Subcutaneous abdominal adipose tissue (tissue), 5 donors: Measurements from ENCODE around the gene SHH.

Source experiments
- H3K27ac ChIP-seq: one replicate; pipeline ENCODE4 v1.7.0; 2013; ENCODE audit warnings: low read depth, mild to moderate bottlenecking, inconsistent platforms, low read length, moderate library complexity
- H3K27me3 ChIP-seq, 5 donors: one replicate each; pipeline ENCODE4 v1.7.0; 2013; ENCODE audit warnings: low read length in 5 of 5, inconsistent platforms in 1 of 5; ENCODE audit not compliant: control insufficient read depth in 5 of 5, insufficient read depth in 4 of 5
- H3K36me3 ChIP-seq, 5 donors: one replicate each; pipeline ENCODE4 v1.7.0; 2013; ENCODE audit warnings: low read length in 5 of 5; ENCODE audit not compliant: control insufficient read depth in 5 of 5, insufficient read depth in 5 of 5
- H3K4me1 ChIP-seq, 5 donors: one replicate each; pipeline ENCODE4 v1.7.0; 2013; ENCODE audit warnings: low read length in 5 of 5, mild to moderate bottlenecking in 3 of 5, moderate library complexity in 1 of 5; ENCODE audit not compliant: control insufficient read depth in 5 of 5, insufficient read depth in 5 of 5
- H3K4me3 ChIP-seq, 5 donors: one replicate each; pipeline ENCODE4 v1.7.0; 2013; ENCODE audit warnings: low read length in 5 of 5, low read depth in 1 of 5
- H3K9ac ChIP-seq, 5 donors: one replicate each; pipeline ENCODE4 v1.7.0; 2013; ENCODE audit warnings: low read length in 5 of 5, mild to moderate bottlenecking in 4 of 5, moderate library complexity in 3 of 5
- H3K9me3 ChIP-seq, 5 donors: one replicate each; pipeline ENCODE4 v1.7.0; 2013; ENCODE audit warnings: low read length in 5 of 5; ENCODE audit not compliant: control insufficient read depth in 5 of 5
- donor health status: healthy.
- donor health status: healthy.
- donor health status: healthy.
- donor health status: healthy.
- donor health status: healthy.

SHH gene

GRCh38 chr7:155773531-155773930 lies 38.7 kb downstream of the SHH start:
- H3K27me3 ChIP-seq = no peaks in the 10 kb centered on the region
- H3K9me3 ChIP-seq = no peaks in the 10 kb centered on the region
- peaks cover 9 to 91% (median 75%) of the 10 kb centered on the region in 5 donors for H3K36me3 ChIP-seq
- H3K27ac ChIP-seq = no peak overlapping the region
- no peak overlapping the region for H3K4me3 ChIP-seq
- peaks cover 0 to 3% (median 0%) of the 10 kb centered on the region in 5 donors for H3K4me1 ChIP-seq
- no peak overlapping the region for H3K9ac ChIP-seq

DNA sequence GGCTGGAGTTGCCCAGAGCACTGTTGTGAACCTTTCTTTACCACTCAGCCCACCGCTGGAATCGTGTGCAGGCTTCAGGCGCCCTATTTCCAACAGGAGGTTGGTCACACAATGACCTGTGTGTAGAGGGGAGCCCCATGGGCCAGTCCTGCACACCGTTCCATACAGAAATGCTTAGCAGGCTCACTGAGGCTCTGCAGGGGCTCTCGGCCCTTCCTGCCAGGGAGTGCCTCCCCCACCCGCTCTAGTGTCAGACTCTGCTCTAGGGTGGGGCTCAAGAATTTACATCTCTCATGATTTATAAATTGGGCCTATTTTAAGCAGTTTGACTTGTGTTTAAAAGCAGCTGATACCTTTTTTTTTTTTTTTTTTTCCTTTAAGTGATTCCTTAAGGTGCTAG lies 42.0 kb downstream of the SHH start:
- H3K36me3 ChIP-seq = peaks cover 17 to 89% (median 71%) of the 10 kb centered on the region in 5 donors
- H3K9me3 ChIP-seq = no peaks in the 10 kb centered on the region
- H3K4me1 ChIP-seq = no peaks in the 10 kb centered on the region
- H3K27me3 ChIP-seq = no peaks in the 10 kb centered on the region
- H3K4me3 ChIP-seq = no peak overlapping the region
- no peak overlapping the region for H3K27ac ChIP-seq
- no peak overlapping the region for H3K9ac ChIP-seq

DNA sequence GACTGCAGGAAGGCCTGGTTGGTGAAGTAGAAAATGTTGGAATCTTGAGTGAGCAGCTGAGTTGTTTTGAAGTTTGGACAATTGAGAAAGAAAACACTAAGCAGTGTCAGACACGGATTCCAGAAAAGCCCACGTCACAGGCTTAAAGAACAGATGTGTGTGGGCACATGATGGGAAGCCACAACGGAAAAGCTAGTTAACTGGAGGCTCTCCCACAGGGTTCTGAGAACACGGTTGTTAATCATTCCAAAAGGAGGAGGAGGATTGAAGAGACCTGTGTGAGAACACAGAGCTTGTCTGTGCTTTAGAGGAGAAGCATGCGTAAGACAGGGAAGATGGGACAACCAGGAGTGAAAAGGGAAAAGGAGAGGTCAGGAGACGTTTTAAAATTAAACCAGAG lies 42.6 kb downstream of the SHH start:
- Histone ChIP-seq H3K27me3 (no peaks in the 10 kb centered on the region), H3K9me3 (no peaks in the 10 kb centered on the region), H3K27ac (no peak overlapping the region), H3K4me3 (no peak overlapping the region), H3K4me1 (peaks cover 0 to under 1% (median 0%) of the 10 kb centered on the region in 5 donors), H3K36me3 (peaks cover 21 to 88% (median 70%) of the 10 kb centered on the region in 5 donors), H3K9ac (no peak overlapping the region)

DNA sequence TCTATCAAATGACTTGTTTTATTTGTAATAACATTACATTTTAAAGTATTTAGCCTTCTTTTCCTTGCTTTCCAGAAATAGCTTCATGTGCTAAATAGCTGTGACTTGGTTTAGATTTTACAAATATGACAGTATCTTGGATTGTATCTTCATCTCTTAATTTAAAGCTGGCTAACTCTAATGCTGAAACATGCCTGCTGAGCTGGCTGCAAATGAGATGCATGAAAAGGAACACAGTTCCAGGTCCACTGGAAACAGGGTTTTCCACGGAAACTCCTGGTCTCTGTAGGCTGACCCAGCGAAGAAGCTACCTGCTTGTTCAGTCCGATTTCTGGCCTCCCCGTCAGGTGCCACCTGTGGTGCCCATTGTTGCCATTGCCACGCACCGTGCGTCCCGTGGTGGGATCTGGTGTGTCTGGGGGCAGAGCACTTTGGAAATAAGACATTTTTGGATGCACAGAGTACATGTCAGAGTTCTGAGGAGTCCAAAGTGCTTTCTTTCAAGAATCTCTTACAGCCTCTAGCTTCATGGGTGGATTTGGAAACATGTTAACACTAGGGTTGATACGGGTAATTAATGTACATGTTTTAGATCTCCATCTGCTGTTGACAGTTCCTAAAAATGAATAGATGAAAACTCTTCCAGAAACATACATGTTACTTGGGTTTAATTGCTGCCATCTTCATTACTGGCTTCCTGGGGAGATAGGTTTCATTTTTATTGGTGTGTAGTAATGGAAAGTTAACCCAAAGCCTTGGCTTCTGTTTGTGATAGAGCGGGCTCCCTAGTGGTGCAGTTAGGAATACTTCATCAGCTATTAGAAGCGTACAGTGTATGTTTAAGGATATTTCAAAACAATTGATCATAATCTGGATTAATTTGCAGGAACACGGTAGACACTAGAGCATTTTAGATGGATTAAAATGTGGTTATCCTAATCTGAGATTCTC lies 45.0 kb downstream of the SHH start:
- Histone ChIP-seq H3K36me3 (peaks cover 21 to 74% (median 68%) of the 10 kb centered on the region in 5 donors), H3K4me3 (no peak overlapping the region), H3K9ac (no peak overlapping the region), H3K4me1 (peaks cover 0 to 23% (median 10%) of the 10 kb centered on the region in 5 donors), H3K9me3 (no peaks in the 10 kb centered on the region), H3K27me3 (no peaks in the 10 kb centered on the region), H3K27ac (no peak overlapping the region)

GRCh38 chr7:155766386-155766785 lies 45.9 kb downstream of the SHH start:
- H3K27ac ChIP-seq = no peak overlapping the region
- H3K9me3 ChIP-seq = no peaks in the 10 kb centered on the region
- no peaks in the 10 kb centered on the region for H3K27me3 ChIP-seq
- no peak overlapping the region for H3K4me3 ChIP-seq
- H3K9ac ChIP-seq = no peak overlapping the region
- H3K4me1 ChIP-seq = peaks cover 0 to 28% (median 10%) of the 10 kb centered on the region in 5 donors
- H3K36me3 ChIP-seq = peaks cover 20 to 68% (median 64%) of the 10 kb centered on the region in 5 donors

- H3K27me3 ChIP-seq = no peaks in the 10 kb centered on the region
- H3K9ac ChIP-seq = no peak overlapping the region
- H3K36me3 ChIP-seq = peaks cover 16 to 60% (median 55%) of the 10 kb centered on the region in 5 donors
- no peaks in the 10 kb centered on the region for H3K9me3 ChIP-seq
- no peak overlapping the region for H3K27ac ChIP-seq
- H3K4me3 ChIP-seq = no peak overlapping the region
- peaks cover 0 to 28% (median 16%) of the 10 kb centered on the region in 5 donors for H3K4me1 ChIP-seq
These were observed 46.8 kb downstream of the SHH start for GRCh38 chr7:155765458-155765857.

GRCh38 chr7:155764438-155764793 lies 47.8 kb downstream of the SHH start:
- Histone ChIP-seq H3K4me1 (peaks cover 0 to 31% (median 21%) of the 10 kb centered on the region in 5 donors), H3K9me3 (no peaks in the 10 kb centered on the region), H3K4me3 (no peak overlapping the region), H3K27me3 (no peaks in the 10 kb centered on the region), H3K9ac (peak overlapping the region in 1 of 5 donors; percentile 30), H3K27ac (no peak overlapping the region), H3K36me3 (peaks cover 16 to 53% (median 49%) of the 10 kb centered on the region in 5 donors)

DNA sequence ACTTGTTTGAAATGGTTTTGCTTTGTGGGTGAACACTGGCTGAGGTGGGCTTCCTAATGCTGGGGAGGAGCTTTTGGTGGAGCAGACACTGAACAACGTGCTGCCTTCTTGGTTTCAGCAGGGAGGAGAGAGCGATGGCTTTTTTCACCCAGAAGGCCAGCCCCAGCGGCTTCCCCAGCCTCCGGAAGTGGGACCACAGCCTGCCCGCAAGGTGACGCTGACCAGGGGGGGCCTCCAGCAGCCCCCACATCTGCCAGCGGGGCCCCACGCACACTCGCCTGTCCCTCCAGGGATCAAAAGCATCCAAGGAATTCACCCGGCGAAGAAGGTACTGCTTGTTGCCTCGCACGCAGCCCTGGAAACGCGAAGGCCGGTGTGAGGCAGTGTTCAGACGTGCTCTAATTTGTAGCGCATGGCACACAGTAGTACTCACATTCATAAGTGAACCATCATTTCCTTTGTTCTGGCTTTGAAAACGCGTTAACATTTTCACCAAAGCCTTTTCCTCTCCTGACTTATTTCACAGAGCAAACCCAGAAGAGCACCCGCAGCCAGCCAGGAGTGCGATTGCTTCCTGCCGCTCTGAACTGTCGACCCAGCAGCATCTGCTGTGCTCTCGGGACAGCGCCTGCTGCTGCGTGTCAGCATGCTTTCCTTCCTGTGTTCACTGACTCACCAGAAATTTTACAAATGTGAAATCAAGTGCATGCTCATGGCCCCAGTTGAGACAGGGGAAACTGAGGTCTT lies 48.4 kb downstream of the SHH start:
- Histone ChIP-seq H3K36me3 (peaks cover 16 to 48% (median 44%) of the 10 kb centered on the region in 5 donors), H3K27ac (no peak overlapping the region), H3K9me3 (no peaks in the 10 kb centered on the region), H3K9ac (peak overlapping the region in 1 of 5 donors; percentile 30), H3K4me3 (no peak overlapping the region), H3K27me3 (no peaks in the 10 kb centered on the region), H3K4me1 (peaks cover 0 to 31% (median 21%) of the 10 kb centered on the region in 5 donors)

GRCh38 chr7:155763122-155763521 lies 49.1 kb downstream of the SHH start:
- H3K4me1 ChIP-seq = peaks cover 0 to 31% (median 21%) of the 10 kb centered on the region in 5 donors
- H3K9me3 ChIP-seq = no peaks in the 10 kb centered on the region
- no peak overlapping the region for H3K27ac ChIP-seq
- H3K4me3 ChIP-seq = no peak overlapping the region
- peaks cover 16 to 47% (median 46%) of the 10 kb centered on the region in 5 donors for H3K36me3 ChIP-seq
- H3K9ac ChIP-seq = no peak overlapping the region
- no peaks in the 10 kb centered on the region for H3K27me3 ChIP-seq

DNA sequence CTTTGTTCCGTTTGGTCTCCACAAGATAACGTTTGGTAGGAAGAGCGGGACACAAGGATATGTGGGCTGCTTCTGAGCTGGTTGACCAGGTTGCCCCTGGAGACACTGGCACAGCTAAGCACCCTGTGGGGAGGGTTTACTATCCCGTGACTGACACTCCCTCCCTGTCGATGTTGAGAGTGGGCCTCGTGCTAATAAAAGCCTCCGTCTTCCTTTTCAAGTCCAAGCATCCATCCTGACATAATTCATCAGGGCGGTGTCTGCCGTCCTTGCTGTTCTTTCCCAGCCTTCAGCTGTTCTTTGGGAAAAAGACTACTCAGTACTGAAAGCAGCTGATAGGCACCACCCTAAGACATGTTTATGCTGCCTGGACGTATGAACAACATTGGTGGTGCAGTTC lies 49.6 kb downstream of the SHH start:
- Histone ChIP-seq H3K27me3 (no peaks in the 10 kb centered on the region), H3K27ac (no peak overlapping the region), H3K9ac (no peak overlapping the region), H3K9me3 (no peaks in the 10 kb centered on the region), H3K4me1 (peaks cover 0 to 31% (median 21%) of the 10 kb centered on the region in 5 donors), H3K4me3 (no peak overlapping the region), H3K36me3 (peaks cover 15 to 44% (median 42%) of the 10 kb centered on the region in 5 donors)
